Hepatocyte (in vitro differentiated cells): ENCODE results near the gene PARD3B. TPM values are rescaled to one million over a fixed set of nuclear protein-coding genes. Genes with fewer than 3 reads are reported as not detected.

ENCODE experiments used
- DNase-seq: peaks from one replicate; pipeline ENCODE4 v3.0.0-alpha.2; 2016; ENCODE audit warnings: low spot score
- H2AFZ ChIP-seq: fragments of 200-600 bp; sonication (generic); 2 replicates; pipeline ENCODE4 v1.6.0; 2016; ENCODE audit warnings: antibody characterized with exemption, mild to moderate bottlenecking
- H3K27ac ChIP-seq: fragments of 200-600 bp; sonication (generic); 2 replicates; pipeline ENCODE4 v1.5.1; 2016; ENCODE audit warnings: mild to moderate bottlenecking
- H3K27me3 ChIP-seq: fragments of 200-600 bp; sonication (generic); 2 replicates; pipeline ENCODE4 v1.6.1; 2016
- H3K36me3 ChIP-seq: fragments of 200-600 bp; sonication (generic); replicated peaks from 2 replicates; pipeline ENCODE4 v1.5.1; 2016; ENCODE audit warnings: low read depth; ENCODE audit not compliant: insufficient read depth
- H3K4me1 ChIP-seq: fragments of 200-600 bp; sonication (generic); 2 replicates; pipeline ENCODE4 v1.5.1; 2016; ENCODE audit warnings: mild to moderate bottlenecking, moderate library complexity; ENCODE audit not compliant: insufficient read depth
- H3K4me2 ChIP-seq: fragments of 200-600 bp; sonication (generic); 2 replicates; pipeline ENCODE4 v1.6.0; 2016
- H3K4me3 ChIP-seq: fragments of 200-600 bp; sonication (generic); 2 replicates; pipeline ENCODE4 v1.5.1; 2016; ENCODE audit warnings: mild to moderate bottlenecking
- H3K79me2 ChIP-seq: fragments of 200-600 bp; sonication (generic); 2 replicates; pipeline ENCODE4 v1.6.0; 2017; ENCODE audit warnings: mild to moderate bottlenecking
- H3K9me2 ChIP-seq: fragments of 200-600 bp; sonication (generic); replicated peaks from 2 replicates; pipeline ENCODE4 v1.6.0; 2017; ENCODE audit warnings: mild to moderate bottlenecking; ENCODE audit not compliant: insufficient read depth
- H3K9me3 ChIP-seq: fragments of 200-600 bp; sonication (generic); 2 replicates; pipeline ENCODE4 v1.5.1; 2016; ENCODE audit warnings: low read depth, mild to moderate bottlenecking
- H4K20me1 ChIP-seq: fragments of 200-600 bp; sonication (generic); 2 replicates; pipeline ENCODE4 v1.6.0; 2016; ENCODE audit warnings: mild to moderate bottlenecking; ENCODE audit not compliant: insufficient read depth, poor library complexity, severe bottlenecking
- EZH2 ChIP-seq: fragments of 200-600 bp; sonication (generic); IDR thresholded peaks from 2 replicates; pipeline ENCODE4 v1.6.1; 2016; ENCODE audit warnings: antibody characterized with exemption, mild to moderate bottlenecking, borderline replicate concordance
- EZH2phosphoT487 ChIP-seq: fragments of 200-600 bp; sonication (generic); IDR thresholded peaks from one replicate; pipeline ENCODE4 v1.6.1; 2018; ENCODE audit warnings: antibody characterized with exemption, mild to moderate bottlenecking, low read depth, moderate library complexity; ENCODE audit not compliant: unreplicated experiment, severe bottlenecking
- WGBS: methylation state at CpG from one replicate; pipeline ENCODE4 v1.1.6; 2016; ENCODE audit warnings: low lambda C conversion rate; ENCODE audit errors: missing lambda C conversion rate; 5-methylcytosine and 5-hydroxymethylcytosine counted together
- polyA plus RNA-seq: library from polyadenylated mRNA; unstranded; fragments of >200 nt; fragmentation: Nextera tagmentation; extraction: Ambion mirVana; gene quantifications from 2 replicates; pipeline ENCODE4 v1.2.1, GENCODE V29; 2016
- total RNA-seq: library from RNA; depleted of rRNA; stranded (reverse); fragments of >200 nt; gene quantifications from 2 replicates; pipeline ENCODE4 v1.2.3, GENCODE V29; 2014
- TF ChIP-seq, protein P1 (sequence below): fragments of 200-600 bp; sonication (generic); IDR thresholded peaks from 2 replicates; pipeline ENCODE4 v1.5.1; 2016; ENCODE audit warnings: antibody characterized with exemption, mild to moderate bottlenecking; ENCODE audit not compliant: poor library complexity

PARD3B gene
- total and polyA plus RNA-seq, 2 experiments from 2014 or later, result 11.5 to 21.7 TPM

DNA sequence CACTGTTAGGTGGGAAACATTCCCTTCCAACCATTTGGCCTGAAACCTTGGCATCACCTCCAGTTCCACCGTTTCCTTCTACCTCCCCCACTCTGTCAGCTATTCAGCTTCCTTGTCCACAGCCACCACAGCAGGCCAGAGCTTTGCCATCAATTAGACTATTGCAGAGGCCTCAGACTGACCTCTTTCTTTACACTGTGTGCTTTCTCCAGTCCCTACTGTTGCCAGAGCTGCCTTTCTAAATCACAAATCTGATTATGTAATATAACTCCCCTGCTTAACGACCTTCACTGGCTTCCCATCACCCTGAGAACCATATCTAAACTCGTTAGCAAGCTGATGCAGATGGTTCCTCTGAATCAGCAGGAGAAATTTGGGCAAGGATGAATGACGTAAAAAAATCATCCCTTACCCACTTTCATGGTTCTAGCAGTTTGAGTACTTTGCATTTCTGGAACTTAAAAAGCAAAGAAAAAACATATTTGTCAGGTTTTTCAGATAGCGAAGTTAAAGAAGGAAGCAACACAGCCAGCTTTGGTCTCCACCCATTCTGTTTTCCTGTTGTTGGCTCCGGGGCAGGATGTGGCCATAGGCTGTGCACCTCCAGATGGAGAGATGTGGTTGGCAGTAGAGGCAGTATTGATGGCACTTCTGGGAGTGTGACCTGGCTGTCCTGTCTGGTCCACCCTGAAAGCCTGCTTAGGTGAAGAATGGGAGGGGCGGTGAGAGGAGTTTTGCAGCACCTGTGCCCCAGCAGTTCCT is 422.1 kb downstream of the PARD3B start:
- no peaks in the 10 kb centered on the region for H3K27me3 ChIP-seq
- TF ChIP-seq, protein P1, sequence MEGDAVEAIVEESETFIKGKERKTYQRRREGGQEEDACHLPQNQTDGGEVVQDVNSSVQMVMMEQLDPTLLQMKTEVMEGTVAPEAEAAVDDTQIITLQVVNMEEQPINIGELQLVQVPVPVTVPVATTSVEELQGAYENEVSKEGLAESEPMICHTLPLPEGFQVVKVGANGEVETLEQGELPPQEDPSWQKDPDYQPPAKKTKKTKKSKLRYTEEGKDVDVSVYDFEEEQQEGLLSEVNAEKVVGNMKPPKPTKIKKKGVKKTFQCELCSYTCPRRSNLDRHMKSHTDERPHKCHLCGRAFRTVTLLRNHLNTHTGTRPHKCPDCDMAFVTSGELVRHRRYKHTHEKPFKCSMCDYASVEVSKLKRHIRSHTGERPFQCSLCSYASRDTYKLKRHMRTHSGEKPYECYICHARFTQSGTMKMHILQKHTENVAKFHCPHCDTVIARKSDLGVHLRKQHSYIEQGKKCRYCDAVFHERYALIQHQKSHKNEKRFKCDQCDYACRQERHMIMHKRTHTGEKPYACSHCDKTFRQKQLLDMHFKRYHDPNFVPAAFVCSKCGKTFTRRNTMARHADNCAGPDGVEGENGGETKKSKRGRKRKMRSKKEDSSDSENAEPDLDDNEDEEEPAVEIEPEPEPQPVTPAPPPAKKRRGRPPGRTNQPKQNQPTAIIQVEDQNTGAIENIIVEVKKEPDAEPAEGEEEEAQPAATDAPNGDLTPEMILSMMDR, result no peak
- TF ChIP-seq EZH2 (no peak), EZH2phosphoT487 (no peak)
- H3K9me3 ChIP-seq, result no peaks in the 10 kb centered on the region
- 88% methylated on average over 7 of the region's 7 CpGs for WGBS
- no peak overlapping the region for H3K27ac ChIP-seq
- H3K36me3 ChIP-seq, result no peaks in the 10 kb centered on the region
- no peak overlapping the region for H2AFZ ChIP-seq
- no peak overlapping the region for H3K4me2 ChIP-seq
- DNase-seq, result no peak
- no peaks in the 10 kb centered on the region for H3K9me2 ChIP-seq
- H4K20me1 ChIP-seq, result no peaks in the 10 kb centered on the region
- H3K4me3 ChIP-seq, result no peak overlapping the region
- no peaks in the 10 kb centered on the region for H3K79me2 ChIP-seq
- peaks cover 1% of the 10 kb centered on the region for H3K4me1 ChIP-seq

DNA sequence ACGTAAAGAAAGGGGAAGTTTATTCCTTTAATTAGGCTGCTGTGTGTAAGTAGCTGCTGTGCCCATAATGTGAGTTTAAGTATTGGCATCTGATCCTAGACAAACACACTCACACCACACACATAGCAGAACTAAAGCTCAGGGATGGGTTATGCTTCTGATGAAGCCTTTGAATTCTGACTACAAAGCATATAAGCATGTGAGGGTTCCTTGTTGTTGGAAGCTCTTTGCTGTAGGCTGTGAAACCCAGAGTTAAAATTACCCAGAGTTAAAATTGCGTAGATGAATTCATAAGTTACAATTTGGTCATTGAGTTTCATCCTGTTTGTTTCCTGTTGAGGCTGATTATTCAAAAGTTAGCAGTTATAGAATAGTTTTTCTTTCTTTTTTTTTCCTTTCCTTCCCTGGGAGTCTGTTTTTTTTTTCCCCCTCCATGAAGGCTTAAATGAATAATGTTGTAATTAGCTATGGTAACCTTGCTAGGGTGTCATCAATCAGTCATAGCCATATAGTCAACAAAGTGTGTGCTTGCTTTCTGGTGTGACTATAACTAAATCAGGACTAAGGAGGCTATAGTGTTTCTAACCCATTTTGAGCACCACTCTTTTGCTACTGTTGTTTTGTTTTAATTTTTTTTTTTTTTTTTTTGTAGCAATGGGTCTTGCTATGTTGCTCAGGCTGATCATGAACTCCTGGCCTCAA is 426.1 kb downstream of the PARD3B start:
- H3K79me2 ChIP-seq, result no peaks in the 10 kb centered on the region
- no peak for TF ChIP-seq EZH2phosphoT487
- TF ChIP-seq, protein P1, result no peak
- TF ChIP-seq EZH2, result no peak
- peaks cover 16% of the 10 kb centered on the region for H3K4me1 ChIP-seq
- no peak overlapping the region for H3K4me2 ChIP-seq
- H4K20me1 ChIP-seq, result no peaks in the 10 kb centered on the region
- WGBS, result 58% methylated on average over 2 of the region's 2 CpGs
- no peaks in the 10 kb centered on the region for H3K9me2 ChIP-seq
- no peaks in the 10 kb centered on the region for H3K36me3 ChIP-seq
- DNase-seq, result no peak
- H3K27ac ChIP-seq, result no peak overlapping the region
- H3K4me3 ChIP-seq, result no peak overlapping the region
- peak overlapping the region; percentile 24 for H2AFZ ChIP-seq
- no peaks in the 10 kb centered on the region for H3K9me3 ChIP-seq
- no peaks in the 10 kb centered on the region for H3K27me3 ChIP-seq

DNA sequence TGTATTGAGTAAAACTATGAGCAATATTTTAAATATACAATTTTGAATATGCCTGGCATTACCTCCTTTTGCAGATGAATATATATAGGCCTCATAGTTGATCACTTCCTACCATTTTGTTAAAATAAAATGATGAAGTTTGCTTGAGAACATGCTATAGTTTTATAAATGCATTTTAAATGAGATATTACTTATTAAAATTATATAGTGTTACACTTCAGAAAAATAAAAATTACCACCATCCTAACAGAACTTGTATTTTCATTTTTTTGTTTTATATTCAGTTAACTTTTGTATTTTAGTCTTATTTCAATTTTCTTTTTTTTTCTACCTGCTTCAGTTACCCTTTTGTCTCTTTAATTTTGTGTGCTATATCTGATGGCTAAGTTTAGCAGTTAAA is 426.9 kb downstream of the PARD3B start:
- Histone ChIP-seq H3K4me2 (no peak overlapping the region), H3K4me1 (peaks cover 16% of the 10 kb centered on the region), H3K27me3 (no peaks in the 10 kb centered on the region), H3K9me3 (no peaks in the 10 kb centered on the region), H3K79me2 (no peaks in the 10 kb centered on the region), H3K36me3 (no peaks in the 10 kb centered on the region), H2AFZ (no peak overlapping the region), H3K27ac (no peak overlapping the region), H3K4me3 (no peak overlapping the region), H3K9me2 (no peaks in the 10 kb centered on the region), H4K20me1 (no peaks in the 10 kb centered on the region)
- TF ChIP-seq EZH2phosphoT487, result no peak
- TF ChIP-seq EZH2, result no peak
- TF ChIP-seq, protein P1, result no peak
- no peak for DNase-seq
